ENCODE results near the gene SDF2L1. TPM values are rescaled to one million over a fixed set of nuclear protein-coding genes. Genes with fewer than 3 reads are reported as not detected.
"Not testable (repeated sequence)": the region's sequence is repeated elsewhere in the genome, so short reads cannot be mapped to it uniquely, and the experiment has no call there.

SDF2L1 gene
- polyA plus RNA-seq, 3 donors from 2014 or later = 119 to 227 (median 178) TPM

- Mint-ChIP-seq H3K27ac (peak overlapping the region; percentile 89 to 99 (median 98)), H3K4me1 (peaks cover 34 to 52% of the 10 kb centered on the region in 2 donors), H3K27me3 (ENCODE audit: low read depth in 3 of 3) (peaks cover 12 to 19% (median 17%) of the 10 kb centered on the region in 3 donors), H3K9me3 (no peaks in the 10 kb centered on the region), H3K4me3 (peak overlapping the region; percentile 93 to 99 (median 98)), H3K36me3 (peaks cover 4 to 12% (median 10%) of the 10 kb centered on the region in 3 donors)
- DNase-seq = no peak
Measured at GRCh38 chr22:21666786-21667185, 24.7 kb downstream of the SDF2L1 start.

GRCh38 chr22:21669026-21669425 lies 26.9 kb downstream of the SDF2L1 start:
- Mint-ChIP-seq H3K27ac (peak overlapping the region in 2 of 6 donors; percentile 40 to 60), H3K36me3 (peaks cover 16 to 30% (median 16%) of the 10 kb centered on the region in 3 donors), H3K27me3 (ENCODE audit: low read depth in 3 of 3) (peaks cover 12 to 19% (median 17%) of the 10 kb centered on the region in 3 donors), H3K4me3 (peak overlapping the region in 4 of 5 donors; percentile 27 to 52 (median 36)), H3K4me1 (peaks cover 34 to 53% of the 10 kb centered on the region in 2 donors), H3K9me3 (no peaks in the 10 kb centered on the region)
- DNase-seq = no peak

GRCh38 chr22:21672107-21672629 lies 30.1 kb downstream of the SDF2L1 start:
- no peak overlapping the region for H3K4me3 Mint-ChIP-seq
- H3K27me3 Mint-ChIP-seq (ENCODE audit: low read depth in 3 of 3) = peaks cover 2 to 6% (median 2%) of the 10 kb centered on the region in 3 donors
- DNase-seq = no peak
- H3K36me3 Mint-ChIP-seq = peaks cover 20 to 48% (median 26%) of the 10 kb centered on the region in 3 donors
- no peak overlapping the region for H3K27ac Mint-ChIP-seq
- H3K9me3 Mint-ChIP-seq = no peaks in the 10 kb centered on the region
- H3K4me1 Mint-ChIP-seq = peaks cover 23 to 32% of the 10 kb centered on the region in 2 donors

- Mint-ChIP-seq H3K36me3 (peaks cover 20 to 48% (median 26%) of the 10 kb centered on the region in 3 donors), H3K9me3 (no peaks in the 10 kb centered on the region), H3K4me1 (peaks cover 30 to 36% of the 10 kb centered on the region in 2 donors), H3K27ac (peak overlapping the region in 4 of 6 donors; percentile 30 to 72 (median 44)), H3K4me3 (no peak overlapping the region), H3K27me3 (ENCODE audit: low read depth in 3 of 3) (peaks cover 0 to 2% (median 2%) of the 10 kb centered on the region in 3 donors)
- DNase-seq = no peak
Measured at GRCh38 chr22:21673534-21674321, 31.6 kb downstream of the SDF2L1 start.

GRCh38 chr22:21674638-21675245 lies 32.6 kb downstream of the SDF2L1 start:
- DNase-seq = no peak
- no peak overlapping the region for H3K4me3 Mint-ChIP-seq
- peaks cover 25 to 30% of the 10 kb centered on the region in 2 donors for H3K4me1 Mint-ChIP-seq
- H3K36me3 Mint-ChIP-seq = peaks cover 20 to 47% (median 21%) of the 10 kb centered on the region in 3 donors
- H3K27ac Mint-ChIP-seq = peak overlapping the region in 2 of 6 donors; percentile 33 to 72
- H3K9me3 Mint-ChIP-seq = no peaks in the 10 kb centered on the region
- peaks cover 0 to 2% (median 2%) of the 10 kb centered on the region in 3 donors for H3K27me3 Mint-ChIP-seq (ENCODE audit: low read depth in 3 of 3)

- Mint-ChIP-seq H3K36me3 (peaks cover 9 to 27% (median 12%) of the 10 kb centered on the region in 3 donors), H3K27me3 (ENCODE audit: low read depth in 3 of 3) (peaks cover 5 to 19% (median 7%) of the 10 kb centered on the region in 3 donors), H3K4me3 (peak overlapping the region; percentile 50 to 71 (median 63)), H3K27ac (peak overlapping the region; percentile 35 to 80 (median 74)), H3K9me3 (no peaks in the 10 kb centered on the region), H3K4me1 (peaks cover 36 to 48% of the 10 kb centered on the region in 2 donors)
- DNase-seq = peak in 1 of 3 donors; percentile 38
Measured at GRCh38 chr22:21677606-21678443, 35.7 kb downstream of the SDF2L1 start.

- not testable (repeated sequence) for DNase-seq, H3K9me3 Mint-ChIP-seq
- H3K36me3 Mint-ChIP-seq = peaks cover 4 to 17% (median 12%) of the 10 kb centered on the region in 3 donors
- H3K4me3 Mint-ChIP-seq = peak overlapping the region in 3 of 5 donors; percentile 50 to 71 (median 65)
- peak overlapping the region in 4 of 6 donors; percentile 64 to 74 (median 74) for H3K27ac Mint-ChIP-seq
- H3K4me1 Mint-ChIP-seq = peaks cover 36 to 48% of the 10 kb centered on the region in 2 donors
- peaks cover 5 to 21% (median 7%) of the 10 kb centered on the region in 3 donors for H3K27me3 Mint-ChIP-seq (ENCODE audit: low read depth in 3 of 3)
Measured at GRCh38 chr22:21678842-21679241, 36.7 kb downstream of the SDF2L1 start.

GRCh38 chr22:21679383-21679782 lies 37.3 kb downstream of the SDF2L1 start:
- Mint-ChIP-seq H3K36me3 (peaks cover 4 to 15% (median 12%) of the 10 kb centered on the region in 3 donors), H3K4me3 (no peak overlapping the region), H3K4me1 (peaks cover 36 to 48% of the 10 kb centered on the region in 2 donors), H3K27ac (peak overlapping the region in 1 of 6 donors; percentile 53), H3K27me3 (ENCODE audit: low read depth in 3 of 3) (peaks cover 5 to 19% (median 7%) of the 10 kb centered on the region in 3 donors), H3K9me3 (no peaks in the 10 kb centered on the region)
- no peak for DNase-seq

- Mint-ChIP-seq H3K4me1 (peaks cover 36 to 45% of the 10 kb centered on the region in 2 donors), H3K4me3 (peak overlapping the region; percentile 70 to 94 (median 85)), H3K36me3 (peaks cover 3 to 12% (median 9%) of the 10 kb centered on the region in 3 donors), H3K9me3 (no peaks in the 10 kb centered on the region), H3K27me3 (ENCODE audit: low read depth in 3 of 3) (peaks cover 5 to 19% (median 7%) of the 10 kb centered on the region in 3 donors), H3K27ac (peak overlapping the region; percentile 88 to 97 (median 94))
- peak; percentile 65 to 78 (median 65) for DNase-seq
Measured at GRCh38 chr22:21680830-21681565, 38.9 kb downstream of the SDF2L1 start.

- peaks cover 3 to 10% (median 3%) of the 10 kb centered on the region in 3 donors for H3K36me3 Mint-ChIP-seq
- H3K9me3 Mint-ChIP-seq = no peaks in the 10 kb centered on the region
- H3K4me1 Mint-ChIP-seq = peaks cover 36 to 40% of the 10 kb centered on the region in 2 donors
- peak overlapping the region; percentile 70 to 94 (median 85) for H3K4me3 Mint-ChIP-seq
- peak overlapping the region; percentile 88 to 97 (median 94) for H3K27ac Mint-ChIP-seq
- DNase-seq = no peak
- peaks cover 5 to 19% (median 7%) of the 10 kb centered on the region in 3 donors for H3K27me3 Mint-ChIP-seq (ENCODE audit: low read depth in 3 of 3)
Measured at GRCh38 chr22:21681566-21682370, 39.7 kb downstream of the SDF2L1 start.

GRCh38 chr22:21682385-21683175 lies 40.5 kb downstream of the SDF2L1 start:
- Mint-ChIP-seq H3K27ac (peak overlapping the region; percentile 39 to 93 (median 64)), H3K27me3 (ENCODE audit: low read depth in 3 of 3) (peaks cover 3 to 19% (median 7%) of the 10 kb centered on the region in 3 donors), H3K36me3 (peaks cover 3 to 10% (median 7%) of the 10 kb centered on the region in 3 donors), H3K4me3 (peak overlapping the region in 2 of 5 donors; percentile 5 to 60), H3K9me3 (no peaks in the 10 kb centered on the region), H3K4me1 (peaks cover 34 to 36% of the 10 kb centered on the region in 2 donors)
- DNase-seq = no peak

Data from immature natural killer cell (primary cell).